Stimulated activated naive CD8-positive, alpha-beta T cell treated with anti-CD3 and anti-CD28 coated beads, Interleukin-15, amount 100 ng/mL, for 72 hours (primary cell): ENCODE measurements around the gene PPM1F.
A peak's percentile ranks its signal among the peaks of the same experiment; 100 is the strongest.

Source experiments
- ATAC-seq: fragments of 150-1000 bp; cut with Tn5 transposase; 2 replicates; pipeline ENCODE4 v1.10.0; 2021; ENCODE audit warnings: mild to moderate bottlenecking, moderate library complexity
- DNase-seq, 2 donors: peaks; one replicate each; pipeline ENCODE4 v3.0.0; 2021 to 2022
- H3K27ac Mint-ChIP-seq, 2 donors: one replicate each; pipeline ENCODE4 v1.8.0; 2022; ENCODE audit warnings: mild to moderate bottlenecking in 2 of 2, mixed read lengths in 2 of 2, moderate library complexity in 2 of 2
- H3K27me3 Mint-ChIP-seq: one replicate; pipeline ENCODE4 v1.8.0; 2022; ENCODE audit warnings: mixed read lengths
- H3K4me1 Mint-ChIP-seq: one replicate; pipeline ENCODE4 v1.8.0; 2022; ENCODE audit warnings: mild to moderate bottlenecking, mixed read lengths
- H3K4me3 Mint-ChIP-seq, 2 donors: one replicate each; pipeline ENCODE4 v1.8.0; 2022; ENCODE audit warnings: mild to moderate bottlenecking in 2 of 2, mixed read lengths in 2 of 2, moderate library complexity in 1 of 2
- H3K9me3 Mint-ChIP-seq, 2 donors: one replicate each; pipeline ENCODE4 v1.8.0; 2022; ENCODE audit warnings: mixed read lengths in 2 of 2

Gene PPM1F

DNA sequence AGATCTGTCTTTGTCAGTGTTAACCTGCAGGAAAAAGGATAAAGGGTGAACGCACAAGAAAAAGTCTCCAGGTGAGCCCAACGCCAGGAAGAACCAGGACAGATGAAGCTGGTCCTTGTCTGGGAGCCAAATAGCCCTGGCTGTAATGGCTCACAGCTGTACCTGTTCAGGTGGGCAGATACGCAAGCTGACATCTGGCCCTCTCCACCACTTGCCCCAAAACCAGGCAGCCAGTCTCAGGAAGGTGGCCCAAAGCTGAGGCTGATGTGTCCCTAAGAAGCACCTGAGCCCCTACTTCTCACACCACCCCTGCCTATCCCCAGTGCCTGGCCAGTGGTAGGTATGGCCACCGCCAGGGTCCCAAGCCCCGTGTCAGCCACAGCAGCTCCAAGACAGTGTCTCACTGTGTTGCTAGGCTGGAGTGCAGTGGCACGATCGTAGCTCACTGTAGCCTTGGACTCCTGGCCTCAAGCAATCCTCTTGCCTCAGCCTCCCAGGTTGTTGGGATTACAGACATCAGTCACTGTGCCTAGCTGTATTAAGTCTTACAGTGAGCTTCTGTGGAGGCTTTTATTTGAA, 15.1 kb upstream of the PPM1F start:
- no peaks in the 10 kb centered on the region for H3K4me1 Mint-ChIP-seq
- ATAC-seq, result no peak
- H3K27me3 Mint-ChIP-seq, result no peaks in the 10 kb centered on the region
- H3K9me3 Mint-ChIP-seq, result no peaks in the 10 kb centered on the region
- H3K27ac Mint-ChIP-seq, result no peak overlapping the region
- no peak overlapping the region for H3K4me3 Mint-ChIP-seq
- no peak for DNase-seq

DNA sequence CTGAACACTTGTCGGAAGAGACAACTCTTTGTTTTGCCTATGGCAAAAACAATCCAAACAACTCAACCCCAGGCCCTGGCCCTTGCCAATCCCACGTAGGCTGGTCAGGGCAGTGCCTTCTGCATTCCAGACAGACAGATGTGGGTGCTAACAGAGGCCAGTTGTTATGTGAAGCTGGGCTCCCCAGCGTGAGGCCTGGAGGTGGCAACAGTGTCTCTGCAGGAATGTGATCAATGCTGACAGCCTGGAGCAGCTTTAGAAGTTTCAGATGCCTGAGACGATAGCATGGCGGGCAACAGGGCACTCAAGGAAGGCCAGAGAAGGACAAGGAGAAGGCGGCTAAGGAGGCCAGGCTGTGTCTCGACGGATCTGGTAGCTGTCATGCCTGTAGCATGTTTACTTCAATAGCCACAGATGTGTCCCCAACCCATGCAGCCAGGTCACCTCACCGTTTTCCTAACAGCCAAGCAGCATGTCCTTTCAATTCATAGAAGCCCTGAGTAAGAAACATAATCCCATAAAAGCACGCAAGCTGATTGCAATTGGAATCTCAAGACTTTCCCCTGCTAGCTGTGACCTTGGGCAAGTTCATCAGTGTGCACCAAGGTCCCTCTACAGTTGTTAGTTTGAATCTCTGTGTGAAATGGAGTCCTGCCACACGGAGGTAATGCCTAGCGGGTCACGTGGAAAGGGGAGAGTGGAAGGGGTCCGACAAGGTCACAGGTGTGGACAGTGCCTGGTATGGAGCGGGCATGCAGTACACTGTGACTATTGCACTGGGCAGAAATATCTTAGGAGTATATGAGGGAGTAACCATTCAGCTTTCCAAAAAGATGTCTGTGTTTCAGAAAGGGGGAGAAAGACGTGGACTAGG, 14.2 kb upstream of the PPM1F start:
- Mint-ChIP-seq H3K9me3 (no peaks in the 10 kb centered on the region), H3K4me1 (no peaks in the 10 kb centered on the region), H3K27ac (peak overlapping the region in 1 of 2 donors; percentile 72), H3K4me3 (no peak overlapping the region), H3K27me3 (no peaks in the 10 kb centered on the region)
- DNase-seq, result no peak
- ATAC-seq, result no peak

DNA sequence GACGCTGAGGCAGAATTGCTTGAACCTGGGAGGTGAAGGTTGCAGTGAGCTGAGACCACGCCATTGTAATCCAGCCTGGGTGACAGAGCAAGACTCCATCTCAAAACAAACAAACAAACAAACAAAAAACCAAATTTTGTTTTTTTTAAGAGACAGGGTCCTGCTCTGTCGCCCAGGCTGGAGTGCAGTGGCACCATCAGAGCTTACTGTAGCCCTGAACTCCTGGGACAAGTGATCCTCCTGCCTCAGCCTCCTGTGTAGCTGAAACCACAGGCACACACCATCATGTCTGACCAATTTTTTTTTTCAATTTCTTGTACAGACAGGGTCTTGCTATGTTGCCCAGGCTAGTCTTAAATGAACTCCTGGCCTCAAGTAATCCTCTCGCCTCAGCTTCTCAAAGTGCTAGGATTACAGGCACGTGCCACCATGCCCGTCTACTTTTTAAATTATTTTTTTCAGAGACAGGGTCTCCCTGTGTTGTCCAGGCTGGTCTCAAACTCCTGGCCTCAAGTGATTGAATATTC, 13.2 kb upstream of the PPM1F start:
- ATAC-seq (no peak), DNase-seq (no peak)
- Mint-ChIP-seq H3K4me3 (no peak overlapping the region), H3K27ac (no peak overlapping the region), H3K27me3 (no peaks in the 10 kb centered on the region), H3K4me1 (no peaks in the 10 kb centered on the region), H3K9me3 (no peaks in the 10 kb centered on the region)

DNA sequence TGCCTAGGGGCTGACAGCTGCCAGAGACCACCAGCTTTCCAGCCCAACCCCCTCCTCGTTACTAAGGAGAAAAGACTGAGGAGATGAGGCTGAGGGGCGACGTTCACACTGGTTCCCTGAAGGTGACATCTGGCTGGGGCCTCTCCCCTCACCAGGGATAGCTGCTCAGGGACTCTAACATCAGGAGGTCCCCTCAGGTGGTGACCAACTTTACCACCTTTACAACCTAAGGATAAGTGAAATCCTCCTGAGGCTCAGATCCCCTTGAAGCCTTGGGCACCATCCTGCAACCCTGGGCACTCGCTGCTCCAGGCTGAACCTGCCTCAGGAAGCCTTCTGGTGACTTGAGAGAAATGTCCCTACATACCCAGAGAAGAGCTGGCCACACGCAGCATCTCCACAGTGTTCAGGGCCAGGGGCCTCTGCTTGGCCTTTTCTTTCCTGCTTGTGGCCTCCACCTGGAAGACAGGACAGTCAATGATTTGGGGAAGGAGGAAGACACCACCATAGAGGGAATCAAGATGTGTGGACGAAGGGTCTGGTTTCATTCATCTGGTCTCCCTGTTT, 12.4 kb upstream of the PPM1F start:
- H3K27ac Mint-ChIP-seq, result peak overlapping the region in 1 of 2 donors; percentile 59
- H3K27me3 Mint-ChIP-seq, result no peaks in the 10 kb centered on the region
- no peaks in the 10 kb centered on the region for H3K4me1 Mint-ChIP-seq
- no peaks in the 10 kb centered on the region for H3K9me3 Mint-ChIP-seq
- no peak for DNase-seq
- no peak overlapping the region for H3K4me3 Mint-ChIP-seq
- ATAC-seq, result no peak

DNA sequence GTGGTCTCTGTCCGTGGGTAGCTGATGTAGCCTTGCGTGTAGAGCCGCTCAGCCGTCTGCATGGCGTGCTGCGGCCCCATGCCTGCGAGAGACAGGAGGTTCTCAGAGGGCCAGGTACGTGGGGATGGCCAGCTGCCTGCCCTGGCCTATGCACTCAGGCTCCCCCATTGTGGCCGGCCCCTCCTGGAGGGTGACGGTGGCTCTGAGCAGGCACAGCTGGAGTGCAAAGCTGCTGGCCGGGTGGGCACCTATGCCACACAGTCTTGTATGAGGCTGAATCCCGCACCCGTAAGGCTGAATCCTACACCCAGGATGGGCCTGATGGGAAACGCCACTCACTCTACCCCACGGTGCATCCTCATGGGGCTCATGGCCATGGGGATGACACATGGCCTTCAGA, 11.6 kb upstream of the PPM1F start:
- Mint-ChIP-seq H3K27ac (no peak overlapping the region), H3K27me3 (no peaks in the 10 kb centered on the region), H3K4me3 (no peak overlapping the region), H3K4me1 (no peaks in the 10 kb centered on the region), H3K9me3 (no peaks in the 10 kb centered on the region)
- DNase-seq (no peak), ATAC-seq (no peak)

DNA sequence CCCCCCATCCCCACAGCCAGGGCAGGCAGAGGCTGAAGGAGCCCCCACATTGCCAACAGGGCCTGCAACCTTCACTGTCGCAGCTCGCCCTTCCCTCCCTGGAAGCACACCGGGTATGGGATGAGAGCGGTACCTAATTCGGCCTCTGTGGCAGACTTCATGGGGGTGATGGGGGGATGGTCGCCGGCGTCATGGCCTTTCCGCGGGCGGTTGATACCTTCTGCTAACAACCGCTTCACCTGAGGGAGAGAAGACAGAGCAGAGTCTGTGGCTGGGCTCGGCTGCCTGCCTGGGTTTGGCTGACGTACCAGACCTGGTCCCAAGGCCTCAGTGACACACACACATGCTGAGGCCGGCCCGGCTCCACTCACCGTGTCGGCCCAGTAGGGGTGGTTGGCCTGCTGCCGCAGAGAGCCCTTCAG, 11.2 kb upstream of the PPM1F start:
- DNase-seq (no peak), ATAC-seq (no peak)
- Mint-ChIP-seq H3K27ac (no peak overlapping the region), H3K27me3 (no peaks in the 10 kb centered on the region), H3K4me1 (no peaks in the 10 kb centered on the region), H3K4me3 (no peak overlapping the region), H3K9me3 (no peaks in the 10 kb centered on the region)

DNA sequence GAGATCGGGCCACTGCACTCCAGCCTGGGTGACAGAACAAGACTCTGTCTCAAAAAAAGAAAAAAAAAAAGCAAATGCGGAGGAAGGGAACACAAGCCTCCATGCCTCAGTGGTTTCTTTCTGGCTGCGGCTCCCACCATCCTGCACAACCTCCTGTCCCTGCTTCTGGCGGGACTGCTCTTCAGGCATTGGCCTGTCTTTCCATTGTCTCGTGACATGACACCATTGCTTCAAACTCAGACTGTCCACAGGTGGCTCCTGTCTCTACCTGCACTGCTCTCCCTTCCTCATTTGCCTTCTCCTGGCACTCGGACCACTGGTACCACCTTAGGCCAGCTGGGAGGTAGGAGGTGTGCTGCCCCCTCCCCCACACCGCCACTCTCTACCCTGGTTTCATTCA, 10.6 kb upstream of the PPM1F start:
- Mint-ChIP-seq H3K9me3 (no peaks in the 10 kb centered on the region), H3K27ac (peak overlapping the region in 1 of 2 donors; percentile 61)

DNA sequence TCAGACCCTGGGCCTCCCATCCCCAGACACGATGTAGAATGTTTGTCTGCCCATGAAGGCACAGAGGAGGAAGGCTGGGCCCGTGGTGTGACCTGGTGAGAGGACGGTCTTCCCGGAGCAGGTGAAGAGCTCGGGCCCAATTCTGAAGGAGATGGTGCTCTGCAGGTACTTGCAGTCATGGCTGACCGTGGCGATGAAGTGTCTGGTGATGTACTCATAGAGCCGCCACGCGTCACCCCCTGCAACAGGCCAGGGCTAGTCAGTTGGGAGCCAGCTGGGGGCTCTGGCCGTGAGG, 10.0 kb upstream of the PPM1F start:
- Mint-ChIP-seq H3K9me3 (no peaks in the 10 kb centered on the region), H3K4me3 (no peak overlapping the region), H3K27me3 (no peaks in the 10 kb centered on the region), H3K4me1 (no peaks in the 10 kb centered on the region), H3K27ac (peak overlapping the region in 1 of 2 donors; percentile 71)
- ATAC-seq (no peak), DNase-seq (no peak)

More for the DNA sequence above, 10.6 kb upstream of the PPM1F start:
- no peak for ATAC-seq
- no peaks in the 10 kb centered on the region for H3K27me3 Mint-ChIP-seq
- no peak overlapping the region for H3K4me3 Mint-ChIP-seq
- no peaks in the 10 kb centered on the region for H3K4me1 Mint-ChIP-seq
- DNase-seq, result no peak

DNA sequence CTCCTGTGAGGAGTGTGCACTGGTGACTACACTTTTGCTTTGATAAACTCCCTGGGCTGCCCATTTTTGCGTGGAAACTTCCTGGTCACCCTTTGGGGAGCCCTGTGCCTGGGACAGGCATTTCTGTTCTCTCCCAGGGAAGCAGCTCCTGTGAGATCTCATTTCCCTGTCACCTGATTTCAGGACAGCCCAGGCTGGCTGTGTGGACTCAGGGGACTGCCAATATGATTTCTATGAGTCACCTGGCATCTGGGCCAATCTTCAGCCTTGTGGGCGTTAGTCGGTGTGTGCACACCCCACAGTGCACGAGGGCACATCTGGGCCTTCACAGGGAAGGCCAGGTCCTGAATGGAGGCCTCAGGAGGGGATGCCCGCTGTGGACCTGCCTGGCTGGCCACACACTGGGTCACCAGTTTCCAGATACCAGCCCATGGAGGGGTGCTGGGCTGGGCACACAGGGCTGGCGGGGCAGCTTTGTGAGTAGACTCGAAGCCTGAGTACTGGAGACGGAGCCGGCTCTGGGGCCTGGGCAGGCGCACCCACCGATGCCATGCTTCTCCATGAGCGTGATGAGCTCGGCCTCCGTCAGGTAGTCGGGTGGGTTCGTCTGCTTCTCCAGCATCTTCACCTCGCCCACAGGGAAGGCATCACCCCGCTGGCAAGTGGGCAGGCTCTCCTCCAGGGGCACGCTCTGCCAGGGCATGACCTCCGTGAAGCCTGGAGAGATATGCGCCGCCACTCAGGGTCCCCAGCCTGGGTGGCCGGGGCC, 9.4 kb upstream of the PPM1F start:
- ATAC-seq (no peak), DNase-seq (no peak)
- Mint-ChIP-seq H3K27me3 (no peaks in the 10 kb centered on the region), H3K4me3 (no peak overlapping the region), H3K9me3 (no peaks in the 10 kb centered on the region), H3K27ac (peak overlapping the region in 1 of 2 donors; percentile 71), H3K4me1 (no peaks in the 10 kb centered on the region)

DNA sequence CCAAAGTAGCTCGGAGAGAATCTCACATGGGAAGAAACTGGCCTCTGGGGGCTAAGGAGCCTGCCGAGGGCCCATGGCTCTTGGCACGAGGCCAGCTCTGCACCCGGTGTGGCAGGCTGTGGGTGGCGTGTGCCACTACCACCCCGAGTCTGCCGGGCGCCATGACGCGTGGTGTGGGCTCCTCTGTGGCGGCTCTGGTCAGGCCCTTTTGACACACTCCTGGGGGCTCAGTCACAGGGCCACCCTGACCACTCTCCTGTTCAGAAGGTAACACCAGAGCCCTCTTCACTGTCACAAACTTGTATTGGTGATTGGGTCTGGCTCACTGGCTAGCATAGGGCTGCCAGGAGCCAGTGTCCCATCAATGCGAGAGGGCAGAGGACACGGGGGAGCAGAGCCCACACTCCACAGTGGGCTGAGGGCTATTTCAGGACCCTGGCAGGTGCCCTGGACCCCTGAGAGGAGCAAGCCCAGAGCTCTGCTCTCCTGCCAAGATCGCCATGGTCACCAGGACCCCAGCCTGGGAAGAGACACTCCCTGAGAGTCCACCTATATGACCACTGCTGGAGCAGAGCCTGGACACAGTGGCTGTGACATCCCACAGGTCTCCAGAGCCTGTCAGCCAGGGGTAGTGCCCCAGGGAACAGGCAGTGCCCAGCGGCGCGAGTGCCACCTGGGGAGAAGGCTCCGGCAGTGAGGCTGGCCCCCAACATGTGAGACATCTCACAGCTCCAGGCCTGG, 8.6 kb upstream of the PPM1F start:
- ATAC-seq (no peak), DNase-seq (no peak)
- Mint-ChIP-seq H3K27me3 (no peaks in the 10 kb centered on the region), H3K9me3 (no peaks in the 10 kb centered on the region), H3K27ac (peak overlapping the region in 1 of 2 donors; percentile 54), H3K4me1 (no peaks in the 10 kb centered on the region), H3K4me3 (no peak overlapping the region)

DNA sequence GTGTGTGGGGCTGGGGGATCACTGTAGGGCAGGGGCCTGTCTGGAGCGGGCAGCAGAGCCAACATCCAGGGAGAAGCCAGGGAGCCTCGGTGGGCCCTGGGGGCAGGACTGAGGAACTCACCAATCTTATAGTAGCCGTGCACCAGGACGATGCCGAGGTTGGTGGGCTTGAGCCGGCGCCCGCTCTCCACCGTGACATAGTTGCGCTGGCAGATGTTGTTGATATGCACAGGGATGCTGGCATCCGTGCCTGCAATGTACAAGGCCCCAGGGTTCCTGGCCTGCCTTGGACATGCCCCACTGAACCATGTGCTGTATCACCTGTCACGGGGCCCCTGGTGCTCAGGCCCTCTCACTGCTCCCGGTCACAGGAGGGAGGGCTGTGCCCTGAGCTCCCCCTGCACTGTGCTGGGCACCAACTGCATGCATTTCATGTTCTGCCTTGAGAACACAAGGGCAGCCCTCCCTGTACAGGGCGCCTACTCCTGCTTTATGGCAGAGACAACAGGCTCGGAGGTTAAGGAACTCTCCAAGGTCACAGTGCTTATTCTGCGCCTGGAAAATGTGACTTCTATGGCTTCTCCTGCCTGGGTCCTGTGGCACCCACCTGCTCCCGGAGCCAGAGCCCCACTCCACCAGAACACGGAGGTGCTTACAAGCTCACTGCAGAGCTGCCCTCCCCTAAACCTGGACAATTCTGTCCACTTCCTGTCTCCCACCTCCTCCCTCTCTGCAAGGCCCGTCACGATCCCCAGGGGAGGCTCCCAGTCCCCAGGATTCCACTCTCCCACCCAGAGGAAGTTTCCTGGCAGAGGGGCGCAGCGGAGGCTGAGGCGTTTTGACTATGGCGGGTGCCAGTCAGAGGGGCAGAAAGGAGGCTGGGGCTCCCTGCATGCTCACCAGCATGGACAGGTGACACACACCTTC, 7.8 kb upstream of the PPM1F start:
- H3K4me3 Mint-ChIP-seq, result no peak overlapping the region
- peak overlapping the region in 1 of 2 donors; percentile 67 for H3K27ac Mint-ChIP-seq
- H3K4me1 Mint-ChIP-seq, result no peaks in the 10 kb centered on the region
- DNase-seq, result no peak
- ATAC-seq, result no peak
- H3K9me3 Mint-ChIP-seq, result no peaks in the 10 kb centered on the region
- no peaks in the 10 kb centered on the region for H3K27me3 Mint-ChIP-seq

DNA sequence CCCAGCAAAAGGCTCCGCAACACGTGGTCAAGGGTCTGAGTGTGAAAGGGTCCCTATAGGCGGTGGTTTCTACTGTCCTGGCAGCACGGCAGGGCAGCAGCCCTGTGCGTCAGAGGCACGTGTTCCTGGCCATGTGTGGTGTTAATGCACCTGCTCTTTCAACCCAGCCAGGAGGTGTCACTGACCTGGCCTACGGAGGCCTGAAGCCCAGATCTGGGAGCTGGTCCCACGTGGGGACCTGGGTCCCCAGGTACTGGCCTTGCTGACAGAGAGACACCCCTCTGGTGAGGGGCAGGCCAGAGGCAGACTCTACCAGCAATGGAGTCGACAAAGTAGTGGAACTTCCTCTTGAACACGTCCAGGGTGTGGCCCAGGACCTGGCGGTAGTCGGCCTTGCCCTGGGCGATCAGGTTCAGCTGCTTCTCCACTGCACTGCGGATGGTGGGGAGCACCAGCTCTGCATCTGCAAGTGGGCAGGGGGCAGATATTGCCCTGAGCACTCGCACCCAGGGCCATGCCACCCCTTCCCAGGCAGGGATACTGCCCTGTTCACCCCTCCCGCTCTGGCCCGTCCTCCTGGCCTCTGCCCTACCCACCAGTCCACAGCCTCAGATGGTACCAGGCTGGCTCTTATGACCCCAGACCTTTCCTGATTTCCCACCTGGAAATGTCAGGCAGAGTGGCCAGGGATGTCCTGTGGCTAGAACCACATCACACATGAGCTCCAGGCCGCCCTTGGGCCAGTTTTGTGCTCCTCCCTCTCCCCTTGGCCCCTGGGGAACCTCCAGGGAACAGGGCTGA, 6.8 kb upstream of the PPM1F start:
- no peak for ATAC-seq
- no peaks in the 10 kb centered on the region for H3K4me1 Mint-ChIP-seq
- H3K27ac Mint-ChIP-seq, result peak overlapping the region; percentile 19 to 52
- no peaks in the 10 kb centered on the region for H3K9me3 Mint-ChIP-seq
- H3K27me3 Mint-ChIP-seq, result no peaks in the 10 kb centered on the region
- H3K4me3 Mint-ChIP-seq, result no peak overlapping the region
- DNase-seq, result no peak

DNA sequence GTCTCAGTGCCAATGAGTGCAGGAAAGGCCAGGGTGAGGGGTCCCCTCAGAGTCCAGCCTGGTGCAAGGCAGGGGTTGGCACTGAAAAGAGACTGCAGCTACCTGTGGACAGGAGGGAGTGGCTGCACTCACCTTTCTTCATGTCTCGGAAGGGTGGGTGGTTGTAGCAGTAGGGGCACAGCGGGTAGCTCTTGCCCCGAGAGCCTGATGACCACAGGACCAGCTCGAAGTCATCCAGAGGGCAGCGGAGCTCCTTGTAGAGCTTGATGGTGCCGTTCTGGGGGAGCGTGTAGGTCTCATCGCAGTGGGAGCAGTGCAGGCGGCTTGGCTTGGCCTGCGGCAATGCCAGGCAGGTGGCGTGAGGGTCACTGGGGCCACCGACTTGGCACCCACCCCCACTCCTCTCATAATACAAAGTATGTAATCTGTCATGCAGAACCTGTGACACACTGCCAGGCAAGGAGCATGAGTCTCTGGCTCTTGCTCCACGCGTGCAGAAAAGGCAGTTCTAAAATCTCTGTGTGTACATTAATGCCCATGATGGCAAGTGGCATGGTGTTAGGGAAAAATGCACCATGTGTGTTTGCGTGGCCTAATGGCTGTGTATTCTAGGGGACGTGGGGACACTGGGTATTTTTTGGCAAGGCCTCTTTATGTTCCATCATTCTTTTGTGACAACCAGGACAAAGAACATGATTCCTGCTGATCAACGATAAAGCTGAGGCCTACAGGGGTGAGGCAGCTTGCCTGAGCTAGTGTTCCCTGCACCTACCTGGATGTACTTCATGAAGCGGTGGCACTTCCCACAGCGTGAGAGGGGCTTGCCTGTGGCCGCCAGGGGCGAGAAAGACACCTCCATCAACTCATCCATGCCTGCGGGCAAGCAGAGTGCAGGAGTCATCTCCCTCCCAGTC, 6.0 kb upstream of the PPM1F start:
- Mint-ChIP-seq H3K27ac (peak overlapping the region in 1 of 2 donors; percentile 34), H3K4me3 (no peak overlapping the region), H3K4me1 (no peaks in the 10 kb centered on the region), H3K9me3 (no peaks in the 10 kb centered on the region), H3K27me3 (no peaks in the 10 kb centered on the region)
- no peak for ATAC-seq
- DNase-seq, result no peak
